ENCODE results near the gene EPHB1.

EPHB1 gene

GRCh38 chr3:135125171-135125801 lies 330.2 kb downstream of the EPHB1 start:
- no peak overlapping the region for H3K4me3 ChIP-seq (ENCODE audit: severe bottlenecking)
- no peaks in the 10 kb centered on the region for H3K36me3 ChIP-seq (ENCODE audit: low read depth)
- ATAC-seq (ENCODE audit: low read depth) (no peak), DNase-seq (ENCODE audit: low spot score) (no peak)
- no peaks in the 10 kb centered on the region for H3K9me3 ChIP-seq (ENCODE audit: severe bottlenecking)
- no peaks in the 10 kb centered on the region for H3K27me3 ChIP-seq (ENCODE audit: insufficient read depth, poor library complexity, severe bottlenecking)
- TF ChIP-seq, protein P1, sequence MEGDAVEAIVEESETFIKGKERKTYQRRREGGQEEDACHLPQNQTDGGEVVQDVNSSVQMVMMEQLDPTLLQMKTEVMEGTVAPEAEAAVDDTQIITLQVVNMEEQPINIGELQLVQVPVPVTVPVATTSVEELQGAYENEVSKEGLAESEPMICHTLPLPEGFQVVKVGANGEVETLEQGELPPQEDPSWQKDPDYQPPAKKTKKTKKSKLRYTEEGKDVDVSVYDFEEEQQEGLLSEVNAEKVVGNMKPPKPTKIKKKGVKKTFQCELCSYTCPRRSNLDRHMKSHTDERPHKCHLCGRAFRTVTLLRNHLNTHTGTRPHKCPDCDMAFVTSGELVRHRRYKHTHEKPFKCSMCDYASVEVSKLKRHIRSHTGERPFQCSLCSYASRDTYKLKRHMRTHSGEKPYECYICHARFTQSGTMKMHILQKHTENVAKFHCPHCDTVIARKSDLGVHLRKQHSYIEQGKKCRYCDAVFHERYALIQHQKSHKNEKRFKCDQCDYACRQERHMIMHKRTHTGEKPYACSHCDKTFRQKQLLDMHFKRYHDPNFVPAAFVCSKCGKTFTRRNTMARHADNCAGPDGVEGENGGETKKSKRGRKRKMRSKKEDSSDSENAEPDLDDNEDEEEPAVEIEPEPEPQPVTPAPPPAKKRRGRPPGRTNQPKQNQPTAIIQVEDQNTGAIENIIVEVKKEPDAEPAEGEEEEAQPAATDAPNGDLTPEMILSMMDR (IDR thresholded peaks at IDR 0.05; ENCODE audit: poor library complexity, severe bottlenecking): no peak
- H3K27ac ChIP-seq (ENCODE audit: poor library complexity, severe bottlenecking): no peak overlapping the region
- H3K4me1 ChIP-seq (ENCODE audit: insufficient read depth, poor library complexity, severe bottlenecking): no peaks in the 10 kb centered on the region

GRCh38 chr3:135127946-135128470 lies 332.9 kb downstream of the EPHB1 start:
- Histone ChIP-seq H3K9me3 (ENCODE audit: severe bottlenecking) (no peaks in the 10 kb centered on the region), H3K36me3 (ENCODE audit: low read depth) (no peaks in the 10 kb centered on the region), H3K27ac (ENCODE audit: poor library complexity, severe bottlenecking) (no peak overlapping the region), H3K4me1 (ENCODE audit: insufficient read depth, poor library complexity, severe bottlenecking) (no peaks in the 10 kb centered on the region), H3K27me3 (ENCODE audit: insufficient read depth, poor library complexity, severe bottlenecking) (no peaks in the 10 kb centered on the region), H3K4me3 (ENCODE audit: severe bottlenecking) (no peak overlapping the region)
- TF ChIP-seq, protein P1 (IDR thresholded peaks at IDR 0.05; ENCODE audit: poor library complexity, severe bottlenecking): no peak
- ATAC-seq (ENCODE audit: low read depth): no peak
- no peak for DNase-seq (ENCODE audit: low spot score)

DNA sequence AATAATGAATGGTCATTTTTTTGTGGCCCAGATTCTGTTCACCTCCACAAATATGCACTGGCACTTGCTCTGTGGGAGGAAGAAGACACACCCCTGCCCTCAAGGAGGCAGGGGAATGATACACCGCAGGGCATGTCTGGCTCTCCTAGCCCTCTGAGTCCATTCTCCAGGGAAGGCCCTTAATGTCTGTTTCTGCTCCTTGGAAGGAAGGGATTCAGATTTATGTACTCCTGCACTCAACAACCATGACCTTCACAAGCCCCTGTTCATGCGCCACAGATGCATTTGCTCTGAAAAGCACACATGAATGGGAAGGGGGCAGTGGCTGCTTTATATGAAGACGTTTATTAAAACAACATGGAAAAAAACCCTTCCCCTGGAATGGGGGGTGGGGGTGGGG lies 333.8 kb downstream of the EPHB1 start:
- no peaks in the 10 kb centered on the region for H3K36me3 ChIP-seq (ENCODE audit: low read depth)
- DNase-seq (ENCODE audit: low spot score): no peak
- TF ChIP-seq, protein P1 (IDR thresholded peaks at IDR 0.05; ENCODE audit: poor library complexity, severe bottlenecking): no peak

GRCh38 chr3:135131290-135131689 lies 336.2 kb downstream of the EPHB1 start:
- DNase-seq (ENCODE audit: low spot score) (no peak), ATAC-seq (ENCODE audit: low read depth) (no peak)
- no peaks in the 10 kb centered on the region for H3K36me3 ChIP-seq (ENCODE audit: low read depth)
- no peaks in the 10 kb centered on the region for H3K9me3 ChIP-seq (ENCODE audit: severe bottlenecking)
- no peaks in the 10 kb centered on the region for H3K4me1 ChIP-seq (ENCODE audit: insufficient read depth, poor library complexity, severe bottlenecking)
- H3K27me3 ChIP-seq (ENCODE audit: insufficient read depth, poor library complexity, severe bottlenecking): no peaks in the 10 kb centered on the region
- no peak overlapping the region for H3K27ac ChIP-seq (ENCODE audit: poor library complexity, severe bottlenecking)
- TF ChIP-seq, protein P1 (IDR thresholded peaks at IDR 0.05; ENCODE audit: poor library complexity, severe bottlenecking): no peak
- no peak overlapping the region for H3K4me3 ChIP-seq (ENCODE audit: severe bottlenecking)

More for the DNA sequence above, 333.8 kb downstream of the EPHB1 start:
- H3K27me3 ChIP-seq (ENCODE audit: insufficient read depth, poor library complexity, severe bottlenecking): no peaks in the 10 kb centered on the region
- ATAC-seq (ENCODE audit: low read depth): no peak
- H3K4me3 ChIP-seq (ENCODE audit: severe bottlenecking): no peak overlapping the region
- no peak overlapping the region for H3K27ac ChIP-seq (ENCODE audit: poor library complexity, severe bottlenecking)
- H3K9me3 ChIP-seq (ENCODE audit: severe bottlenecking): no peaks in the 10 kb centered on the region
- no peaks in the 10 kb centered on the region for H3K4me1 ChIP-seq (ENCODE audit: insufficient read depth, poor library complexity, severe bottlenecking)
